Activated T-helper 17 cell treated with anti-CD3 and anti-CD28 coated beads, Interleukin-2, amount 50 U/mL, for 72 hours (primary cell): ENCODE results near the gene CUEDC2. TPM values are rescaled to one million over a fixed set of nuclear protein-coding genes. Genes with fewer than 3 reads are reported as not detected.
A peak's percentile ranks its signal among the peaks of the same experiment; 100 is the strongest.

Experiments
- ATAC-seq: fragments of 150-1000 bp; cut with Tn5 transposase; replicated peaks from 2 replicates; pipeline ENCODE4 v1.10.0; 2021; ENCODE audit warnings: mild to moderate bottlenecking, moderate library complexity
- H3K27ac Mint-ChIP-seq: one replicate; pipeline ENCODE4 v1.8.0; 2022; ENCODE audit warnings: mixed read lengths
- H3K27me3 Mint-ChIP-seq: one replicate; pipeline ENCODE4 v1.8.0; 2022; ENCODE audit warnings: mixed read lengths
- H3K36me3 Mint-ChIP-seq: one replicate; pipeline ENCODE4 v1.8.0; 2022; ENCODE audit warnings: low read depth, mild to moderate bottlenecking, mixed read lengths
- H3K4me1 Mint-ChIP-seq: one replicate; pipeline ENCODE4 v1.8.0; 2022; ENCODE audit warnings: mixed read lengths
- H3K4me3 Mint-ChIP-seq: one replicate; pipeline ENCODE4 v1.8.0; 2022; ENCODE audit warnings: mild to moderate bottlenecking, mixed read lengths
- H3K9me3 Mint-ChIP-seq: one replicate; pipeline ENCODE4 v1.8.0; 2022; ENCODE audit warnings: mixed read lengths
- total RNA-seq, 2 donors: library from RNA; stranded (reverse); gene quantifications; one replicate each; pipeline ENCODE4 v1.2.3, GENCODE V29; 2022

The CUEDC2 gene, protein sequence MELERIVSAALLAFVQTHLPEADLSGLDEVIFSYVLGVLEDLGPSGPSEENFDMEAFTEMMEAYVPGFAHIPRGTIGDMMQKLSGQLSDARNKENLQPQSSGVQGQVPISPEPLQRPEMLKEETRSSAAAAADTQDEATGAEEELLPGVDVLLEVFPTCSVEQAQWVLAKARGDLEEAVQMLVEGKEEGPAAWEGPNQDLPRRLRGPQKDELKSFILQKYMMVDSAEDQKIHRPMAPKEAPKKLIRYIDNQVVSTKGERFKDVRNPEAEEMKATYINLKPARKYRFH
- total RNA-seq = 10 to 100 TPM; 53.3 to 58.5 TPM

DNA sequence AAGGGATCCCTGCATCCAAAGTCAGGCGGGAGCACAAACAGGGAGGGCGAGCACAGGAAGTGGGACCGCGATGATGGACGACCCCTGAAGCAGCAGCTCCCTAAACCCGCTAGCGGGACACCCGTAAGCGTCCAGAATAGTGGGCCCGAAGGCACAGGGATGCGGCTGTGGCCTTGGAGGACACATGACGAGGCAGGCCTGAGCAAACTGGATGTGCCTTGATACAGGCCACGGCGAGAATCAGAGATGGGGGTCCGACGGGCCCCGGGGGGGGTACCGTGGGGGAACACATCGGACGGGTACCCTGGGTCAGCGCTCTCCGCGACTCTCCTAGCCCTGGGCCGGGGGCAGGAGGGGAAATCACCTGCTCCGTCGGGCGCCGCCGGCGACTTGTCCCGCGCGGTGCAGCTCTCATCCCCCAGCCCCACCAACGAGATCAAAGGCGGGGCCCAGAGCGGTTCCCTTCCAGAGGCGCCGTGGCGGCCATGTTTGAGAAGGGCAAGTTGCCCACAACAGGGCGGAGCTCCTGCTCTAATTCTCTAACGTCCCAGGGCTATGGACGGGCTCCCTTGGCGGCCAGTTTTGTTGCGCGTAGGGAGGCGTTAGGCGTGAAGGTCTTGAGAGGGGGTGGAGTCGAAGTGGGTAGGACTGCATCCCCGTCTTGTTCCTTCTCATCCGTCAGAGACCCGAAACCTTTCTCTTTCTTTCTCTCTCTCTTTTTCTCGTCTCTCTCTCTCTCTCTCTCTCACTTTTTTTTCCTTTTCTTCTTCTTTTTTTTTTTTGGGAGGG is at the start of gene CUEDC2:
Gene CUEDC2 (minus strand): TSS at position 413 of the 789 bp plus-strand sequence. CDS start 7,386 bp downstream, outside the sequence.
- peaks cover 2% of the 10 kb centered on the region for H3K36me3 Mint-ChIP-seq

DNA sequence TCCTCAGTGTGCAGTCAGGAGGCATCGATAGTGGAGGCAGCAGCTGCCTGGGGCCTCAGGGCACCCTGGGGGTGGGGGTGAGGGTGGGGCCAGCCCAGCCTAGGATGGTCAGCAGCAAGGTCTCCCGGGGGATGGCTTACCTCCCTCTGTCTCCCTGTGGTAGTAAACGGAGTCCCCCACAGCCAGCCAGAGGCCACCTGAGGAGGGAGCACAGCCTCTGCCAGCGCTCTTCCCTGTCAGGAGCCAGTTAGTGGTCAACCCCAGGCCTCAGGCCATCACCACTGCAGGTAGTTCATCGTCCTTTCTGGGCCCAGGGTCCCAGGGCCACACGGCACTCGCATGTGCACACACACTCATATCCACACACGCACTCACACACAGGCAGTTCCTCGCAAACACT is 48.0 kb upstream of the CUEDC2 start:
- no peak overlapping the region for H3K4me3 Mint-ChIP-seq
- H3K27ac Mint-ChIP-seq = peak overlapping the region; percentile 84
- H3K9me3 Mint-ChIP-seq = no peaks in the 10 kb centered on the region
- peaks cover 69% of the 10 kb centered on the region for H3K36me3 Mint-ChIP-seq
- peaks cover 5% of the 10 kb centered on the region for H3K4me1 Mint-ChIP-seq
- ATAC-seq = no peak
- H3K27me3 Mint-ChIP-seq = no peaks in the 10 kb centered on the region

More for the DNA sequence above, at the start of gene CUEDC2:
- peak within 1 kb of the TSS; percentile 93 for H3K27ac Mint-ChIP-seq
- no peaks in the 10 kb centered on the region for H3K9me3 Mint-ChIP-seq
- no peaks in the 10 kb centered on the region for H3K27me3 Mint-ChIP-seq
- H3K4me3 Mint-ChIP-seq = peak within 1 kb of the TSS; percentile 93
- peaks cover 30% of the 10 kb centered on the region for H3K4me1 Mint-ChIP-seq
- ATAC-seq = peak; percentile 96

DNA sequence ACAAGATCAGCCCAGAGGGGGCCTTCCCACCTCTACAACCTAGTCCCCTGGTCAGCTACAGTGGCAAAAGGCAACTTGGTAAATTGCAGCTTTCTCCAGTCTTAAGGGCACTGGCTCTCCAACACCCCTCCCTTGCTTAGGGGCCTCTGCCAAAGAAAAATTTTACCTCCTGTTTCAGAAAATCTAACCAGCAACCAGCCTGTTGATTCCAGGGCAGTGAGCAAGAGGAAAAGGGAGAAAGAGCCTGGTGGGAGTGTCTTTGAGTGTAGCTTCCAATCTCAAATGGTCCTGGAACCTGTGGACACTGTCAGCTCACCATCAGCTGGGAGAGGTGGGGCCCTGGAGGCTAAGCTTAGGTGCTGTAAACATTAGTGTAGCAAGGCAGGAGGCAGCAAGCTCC is 47.3 kb upstream of the CUEDC2 start:
- H3K27ac Mint-ChIP-seq = peak overlapping the region; percentile 84
- H3K4me3 Mint-ChIP-seq = no peak overlapping the region
- H3K9me3 Mint-ChIP-seq = no peaks in the 10 kb centered on the region
- H3K4me1 Mint-ChIP-seq = peaks cover 5% of the 10 kb centered on the region
- H3K27me3 Mint-ChIP-seq = no peaks in the 10 kb centered on the region
- H3K36me3 Mint-ChIP-seq = peaks cover 61% of the 10 kb centered on the region
- ATAC-seq = no peak

DNA sequence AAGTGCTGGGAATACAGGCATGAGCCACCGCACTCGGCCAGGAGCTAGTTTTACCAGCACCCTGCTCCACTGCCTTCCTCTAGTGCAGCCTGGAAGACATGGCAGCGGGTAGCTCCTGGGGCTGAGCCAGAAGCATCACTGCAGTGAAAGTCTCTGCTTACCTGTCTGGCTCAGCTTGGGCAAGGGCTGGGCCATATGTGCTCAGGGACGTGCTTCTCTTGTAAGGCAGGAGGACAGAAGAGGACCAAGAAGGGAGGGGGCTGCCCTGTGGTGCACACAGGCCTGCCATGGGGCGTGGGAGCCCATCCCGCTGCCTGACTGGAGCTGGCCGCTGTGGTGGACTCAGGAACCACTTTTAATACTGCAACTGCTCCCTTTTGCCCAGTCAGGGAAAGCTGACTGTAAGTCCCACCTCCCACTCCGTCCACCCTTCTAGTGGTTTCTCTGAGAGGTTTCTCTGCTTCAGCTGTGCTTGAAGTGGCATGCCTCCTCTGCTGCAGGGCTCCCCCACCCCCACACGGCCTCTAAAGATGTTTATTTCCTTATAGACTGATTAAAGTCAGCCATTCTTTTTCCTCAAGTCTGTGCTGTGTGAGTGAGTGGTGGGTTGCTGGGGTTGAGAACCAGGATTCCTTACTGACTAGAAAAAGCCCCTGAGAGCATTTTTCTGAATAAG is 44.2 kb upstream of the CUEDC2 start:
- peak; percentile 31 for ATAC-seq
- no peak overlapping the region for H3K4me3 Mint-ChIP-seq

DNA sequence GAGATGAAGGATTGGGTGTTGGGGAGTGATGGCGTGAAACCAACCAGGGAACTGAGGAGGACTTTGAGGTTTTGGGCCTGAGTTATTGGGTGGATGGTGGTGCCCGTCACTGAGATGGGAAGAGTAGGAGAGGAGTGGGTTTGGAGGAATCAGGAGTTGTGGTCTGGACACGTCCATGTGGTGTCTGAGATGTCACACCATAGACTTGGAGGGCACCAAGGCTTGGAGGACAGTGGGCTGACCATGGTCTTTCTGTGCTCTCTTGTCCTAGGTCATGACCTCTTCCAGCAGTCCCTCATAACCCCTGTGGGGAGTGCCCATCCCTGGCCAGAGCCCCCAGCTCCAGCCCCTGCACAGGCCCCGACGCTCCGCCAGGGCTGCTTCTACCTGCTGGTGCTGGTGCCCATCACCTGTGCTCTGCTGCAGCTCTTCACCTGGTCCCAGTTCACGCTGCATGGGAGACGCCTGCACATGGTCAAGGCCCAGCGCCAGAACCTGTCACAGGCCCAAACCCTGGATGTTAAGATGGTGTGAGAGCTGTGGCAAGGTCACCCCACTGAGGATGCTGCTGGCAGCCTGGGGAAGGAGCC is 43.2 kb upstream of the CUEDC2 start:
- peaks cover 20% of the 10 kb centered on the region for H3K36me3 Mint-ChIP-seq
- no peak overlapping the region for H3K4me3 Mint-ChIP-seq
- no peaks in the 10 kb centered on the region for H3K9me3 Mint-ChIP-seq
- peaks cover 5% of the 10 kb centered on the region for H3K4me1 Mint-ChIP-seq
- no peaks in the 10 kb centered on the region for H3K27me3 Mint-ChIP-seq
- no peak for ATAC-seq
- peak overlapping the region; percentile 37 for H3K27ac Mint-ChIP-seq

More for the DNA sequence above, 44.2 kb upstream of the CUEDC2 start:
- H3K4me1 Mint-ChIP-seq = peaks cover 5% of the 10 kb centered on the region
- H3K9me3 Mint-ChIP-seq = no peaks in the 10 kb centered on the region
- H3K27ac Mint-ChIP-seq = peak overlapping the region; percentile 66
- H3K36me3 Mint-ChIP-seq = peaks cover 31% of the 10 kb centered on the region
- no peaks in the 10 kb centered on the region for H3K27me3 Mint-ChIP-seq

DNA sequence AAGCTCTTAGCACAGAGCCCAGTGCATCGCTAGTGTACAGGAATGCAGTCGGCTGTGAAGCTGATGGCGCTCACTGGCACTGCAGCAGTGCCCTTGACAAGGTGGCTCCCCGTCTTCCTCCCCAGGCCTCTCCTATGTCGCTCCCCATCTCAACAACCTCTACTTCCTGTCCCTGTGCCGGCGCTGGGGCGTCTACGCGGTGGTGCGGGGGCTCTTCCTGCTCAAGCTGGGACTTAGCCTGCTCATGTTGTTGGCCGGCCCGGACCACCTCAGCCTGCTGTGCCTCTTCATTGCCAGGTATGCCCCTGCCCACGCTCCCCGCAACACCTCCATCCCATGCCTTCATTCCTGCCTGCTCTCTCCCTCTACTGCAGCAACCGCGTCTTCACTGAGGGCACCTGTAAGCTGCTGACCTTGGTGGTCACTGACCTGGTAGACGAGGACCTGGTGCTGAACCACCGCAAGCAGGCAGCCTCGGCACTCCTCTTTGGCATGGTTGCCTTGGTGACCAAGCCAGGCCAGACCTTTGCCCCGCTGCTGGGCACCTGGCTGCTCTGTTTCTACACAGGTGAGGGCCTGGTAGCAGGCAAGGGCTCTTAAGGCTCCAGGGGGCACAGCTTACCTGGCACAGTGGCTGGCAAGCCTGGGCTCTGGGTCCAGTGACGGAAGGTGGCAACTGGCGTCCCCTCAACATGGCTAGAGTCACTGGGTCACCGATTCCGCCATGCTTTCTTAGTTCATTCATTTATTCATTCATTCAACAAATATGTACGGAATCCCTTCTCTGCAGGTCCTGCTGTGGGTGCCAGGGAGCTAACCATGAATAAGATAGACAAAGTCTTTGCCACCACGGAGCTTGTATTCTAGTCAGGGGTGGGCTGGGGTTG is 41.3 kb upstream of the CUEDC2 start:
- Mint-ChIP-seq H3K4me1 (no peaks in the 10 kb centered on the region), H3K4me3 (no peak overlapping the region), H3K27me3 (no peaks in the 10 kb centered on the region), H3K27ac (peak overlapping the region; percentile 63), H3K36me3 (peaks cover 7% of the 10 kb centered on the region), H3K9me3 (no peaks in the 10 kb centered on the region)
- peak; percentile 53 for ATAC-seq

DNA sequence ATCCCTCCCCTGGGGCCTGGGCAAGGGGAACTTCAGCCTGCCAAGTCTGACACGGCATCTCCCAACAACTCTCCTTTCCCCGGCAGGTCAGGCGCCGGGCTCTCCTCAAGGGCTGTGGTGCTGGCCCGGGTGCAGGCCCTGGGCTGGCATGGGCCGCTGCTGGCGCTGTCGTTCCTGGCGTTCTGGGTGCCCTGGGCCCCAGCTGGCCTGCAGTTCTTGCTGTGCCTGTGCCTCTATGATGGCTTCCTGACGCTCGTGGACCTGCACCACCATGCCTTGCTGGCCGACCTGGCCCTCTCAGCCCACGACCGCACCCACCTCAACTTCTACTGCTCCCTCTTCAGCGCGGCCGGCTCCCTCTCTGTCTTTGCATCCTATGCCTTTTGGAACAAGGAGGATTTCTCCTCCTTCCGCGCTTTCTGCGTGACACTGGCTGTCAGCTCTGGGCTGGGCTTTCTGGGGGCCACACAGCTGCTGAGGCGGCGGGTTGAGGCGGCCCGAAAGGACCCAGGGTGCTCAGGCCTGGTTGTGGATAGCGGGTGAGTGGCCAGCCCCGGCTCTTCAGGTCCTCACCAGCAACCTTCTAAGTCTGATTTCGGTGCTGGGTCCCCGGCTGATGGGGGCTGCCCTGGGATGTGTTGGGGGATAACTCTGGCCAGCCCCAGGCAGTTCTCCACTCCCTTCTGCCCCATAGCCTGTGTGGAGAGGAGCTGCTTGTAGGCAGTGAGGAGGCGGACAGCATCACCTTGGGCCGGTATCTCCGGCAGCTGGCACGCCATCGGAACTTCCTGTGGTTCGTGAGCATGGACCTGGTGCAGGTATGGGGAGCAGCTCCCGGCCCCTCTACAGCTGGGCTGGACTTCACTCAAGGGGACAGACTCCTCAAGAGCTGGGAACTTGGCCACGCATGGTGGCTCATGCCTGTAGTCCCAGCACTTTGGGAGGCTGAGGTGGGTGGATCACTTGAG is 38.5 kb upstream of the CUEDC2 start:
- Mint-ChIP-seq H3K27ac (no peak overlapping the region), H3K9me3 (no peaks in the 10 kb centered on the region), H3K36me3 (peaks cover 6% of the 10 kb centered on the region), H3K4me1 (no peaks in the 10 kb centered on the region), H3K4me3 (no peak overlapping the region), H3K27me3 (no peaks in the 10 kb centered on the region)
- no peak for ATAC-seq

DNA sequence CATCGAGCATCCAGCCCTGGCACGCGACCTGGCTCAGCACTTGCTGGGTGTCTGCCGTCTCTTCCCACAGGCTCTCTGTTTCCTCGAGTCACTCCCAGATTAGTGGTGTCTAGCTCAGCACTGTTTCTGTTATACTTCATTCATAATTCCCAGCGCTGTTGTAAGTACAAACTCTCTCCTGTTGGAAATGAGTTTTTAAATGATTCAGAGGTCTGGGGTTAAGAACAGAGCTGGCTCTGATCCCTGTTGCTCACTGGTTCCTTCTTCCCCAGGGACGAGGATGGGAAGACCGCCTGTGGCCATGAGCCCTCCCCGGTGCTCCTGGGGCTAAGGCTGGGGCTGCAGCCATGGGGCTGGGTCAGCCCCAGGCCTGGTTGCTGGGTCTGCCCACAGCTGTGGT is 36.3 kb upstream of the CUEDC2 start:
- no peak overlapping the region for H3K4me3 Mint-ChIP-seq
- H3K9me3 Mint-ChIP-seq = no peaks in the 10 kb centered on the region
- peak overlapping the region; percentile 61 for H3K27ac Mint-ChIP-seq
- ATAC-seq = no peak
- peaks cover 3% of the 10 kb centered on the region for H3K4me1 Mint-ChIP-seq
- H3K27me3 Mint-ChIP-seq = no peaks in the 10 kb centered on the region
- H3K36me3 Mint-ChIP-seq = peaks cover 6% of the 10 kb centered on the region

DNA sequence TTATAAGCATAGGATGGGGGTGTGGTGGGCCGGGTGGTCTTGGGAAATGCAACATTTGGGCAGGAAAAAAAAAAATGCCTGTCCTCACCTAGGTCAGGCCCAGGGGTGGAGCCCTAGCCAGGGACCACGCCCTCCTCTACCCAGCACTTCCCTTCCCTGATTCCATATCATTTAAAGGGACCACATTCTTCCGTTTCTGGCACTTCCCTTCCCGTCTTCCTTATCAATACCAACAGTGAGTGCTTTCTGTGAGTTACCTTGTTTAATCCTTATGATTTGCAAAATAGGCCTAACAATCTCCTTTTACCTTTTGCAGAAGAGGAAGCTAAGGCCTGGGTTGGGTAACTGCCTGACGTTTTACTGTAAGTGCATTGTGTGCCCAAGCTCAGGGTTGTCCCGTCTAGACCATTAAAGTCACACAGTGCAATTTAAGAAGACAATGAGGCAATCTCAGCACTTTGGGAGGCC is 35.6 kb upstream of the CUEDC2 start:
- H3K36me3 Mint-ChIP-seq = peaks cover 6% of the 10 kb centered on the region
- H3K9me3 Mint-ChIP-seq = no peaks in the 10 kb centered on the region
- peaks cover 6% of the 10 kb centered on the region for H3K4me1 Mint-ChIP-seq
- no peaks in the 10 kb centered on the region for H3K27me3 Mint-ChIP-seq
- no peak overlapping the region for H3K27ac Mint-ChIP-seq
- ATAC-seq = no peak
- no peak overlapping the region for H3K4me3 Mint-ChIP-seq

DNA sequence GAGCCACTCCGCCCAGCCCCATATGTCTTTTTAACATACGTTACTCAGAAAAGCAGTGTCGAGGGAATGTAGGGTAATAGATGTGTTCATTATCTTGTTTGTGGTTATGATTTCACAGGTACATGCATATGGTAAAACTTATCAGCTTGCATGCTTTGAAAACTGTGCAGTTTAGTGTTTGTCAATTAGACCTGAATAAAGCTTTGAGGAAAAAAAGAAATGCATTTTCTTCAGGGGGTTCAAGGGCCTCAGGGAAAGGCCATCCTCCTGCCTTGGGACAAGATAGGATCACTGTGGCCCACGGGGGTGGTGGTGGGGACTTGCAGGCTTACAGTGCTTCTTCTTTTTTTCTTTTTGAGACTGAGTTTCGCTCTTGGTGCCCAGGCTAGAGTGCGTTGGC is 34.9 kb upstream of the CUEDC2 start:
- H3K27ac Mint-ChIP-seq = no peak overlapping the region
- H3K9me3 Mint-ChIP-seq = no peaks in the 10 kb centered on the region
- no peak overlapping the region for H3K4me3 Mint-ChIP-seq
- ATAC-seq = no peak
- H3K4me1 Mint-ChIP-seq = peaks cover 12% of the 10 kb centered on the region
- peaks cover 6% of the 10 kb centered on the region for H3K36me3 Mint-ChIP-seq
- H3K27me3 Mint-ChIP-seq = no peaks in the 10 kb centered on the region

DNA sequence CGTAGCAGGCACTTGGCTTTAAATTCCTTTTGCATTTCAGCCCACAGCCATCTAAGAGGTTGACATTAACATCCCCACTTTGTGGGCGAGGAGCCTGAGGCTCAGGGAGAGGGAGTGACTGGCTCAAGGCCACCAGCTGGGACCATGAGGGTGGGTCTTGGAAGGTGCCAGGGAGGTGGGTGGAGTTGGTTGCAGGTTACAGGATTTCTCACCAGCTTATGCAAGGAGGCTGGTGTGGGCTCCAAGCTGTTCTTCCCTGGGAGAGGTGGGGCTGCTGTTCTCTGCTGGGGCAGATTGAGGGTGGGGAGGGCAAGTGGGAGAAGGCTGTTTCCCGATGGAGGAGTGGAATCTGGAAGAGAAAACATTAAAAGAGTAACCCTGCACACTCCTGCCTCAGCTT is 33.1 kb upstream of the CUEDC2 start:
- H3K27ac Mint-ChIP-seq = no peak overlapping the region
- H3K27me3 Mint-ChIP-seq = no peaks in the 10 kb centered on the region
- no peak overlapping the region for H3K4me3 Mint-ChIP-seq
- no peak for ATAC-seq
- H3K36me3 Mint-ChIP-seq = peaks cover 6% of the 10 kb centered on the region
- H3K9me3 Mint-ChIP-seq = no peaks in the 10 kb centered on the region
- H3K4me1 Mint-ChIP-seq = peaks cover 19% of the 10 kb centered on the region

DNA sequence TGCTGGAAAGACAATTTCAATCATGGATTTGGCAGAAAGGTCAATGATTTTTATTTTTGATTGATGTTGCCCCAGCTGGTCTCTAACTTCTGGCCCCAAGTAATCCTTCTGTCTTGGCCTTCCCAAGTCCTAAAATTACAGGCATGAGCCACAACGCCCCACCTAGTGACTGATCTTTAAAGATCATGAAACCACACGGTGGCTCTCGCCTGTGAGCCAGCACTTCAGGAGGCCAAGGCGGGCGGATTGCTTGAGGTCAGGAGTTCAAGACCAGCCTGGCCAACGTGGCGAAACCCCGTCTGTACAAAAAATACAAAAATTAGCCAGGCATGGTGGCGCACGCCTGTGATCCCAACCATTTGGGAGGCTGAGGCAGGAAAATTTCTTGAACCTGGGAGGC is 31.6 kb upstream of the CUEDC2 start:
- H3K27me3 Mint-ChIP-seq = no peaks in the 10 kb centered on the region
- peaks cover under 1% of the 10 kb centered on the region for H3K36me3 Mint-ChIP-seq
- no peak overlapping the region for H3K4me3 Mint-ChIP-seq
- H3K4me1 Mint-ChIP-seq = peaks cover 19% of the 10 kb centered on the region
- H3K9me3 Mint-ChIP-seq = no peaks in the 10 kb centered on the region
- H3K27ac Mint-ChIP-seq = no peak overlapping the region
- ATAC-seq = no peak
